Measurements from ENCODE around the gene DNAH3.

DNA sequence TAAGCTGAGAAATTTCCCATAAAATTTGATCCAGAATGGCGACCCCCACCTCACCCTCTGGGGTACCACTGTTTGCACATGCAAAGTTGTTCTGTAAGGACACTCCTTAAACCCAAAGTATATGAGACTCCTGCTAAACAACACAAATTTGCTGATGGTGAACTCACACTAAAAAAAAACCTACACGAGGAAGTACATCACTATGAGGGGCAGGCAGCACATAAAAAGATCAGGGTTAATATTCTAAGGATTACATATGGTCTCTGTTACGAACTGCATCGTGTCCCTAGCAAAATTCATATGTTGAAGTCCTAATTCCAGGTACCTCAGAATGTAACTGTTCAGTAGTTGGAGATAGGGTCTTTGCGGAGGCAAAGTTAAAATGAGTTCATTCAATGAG, 189.7 kb downstream of the DNAH3 start:
- no peak for TF ChIP-seq EZH2 (optimal IDR thresholded peaks at IDR 0.05; ENCODE audit: low read depth, low read length)
- TF ChIP-seq, protein P1, sequence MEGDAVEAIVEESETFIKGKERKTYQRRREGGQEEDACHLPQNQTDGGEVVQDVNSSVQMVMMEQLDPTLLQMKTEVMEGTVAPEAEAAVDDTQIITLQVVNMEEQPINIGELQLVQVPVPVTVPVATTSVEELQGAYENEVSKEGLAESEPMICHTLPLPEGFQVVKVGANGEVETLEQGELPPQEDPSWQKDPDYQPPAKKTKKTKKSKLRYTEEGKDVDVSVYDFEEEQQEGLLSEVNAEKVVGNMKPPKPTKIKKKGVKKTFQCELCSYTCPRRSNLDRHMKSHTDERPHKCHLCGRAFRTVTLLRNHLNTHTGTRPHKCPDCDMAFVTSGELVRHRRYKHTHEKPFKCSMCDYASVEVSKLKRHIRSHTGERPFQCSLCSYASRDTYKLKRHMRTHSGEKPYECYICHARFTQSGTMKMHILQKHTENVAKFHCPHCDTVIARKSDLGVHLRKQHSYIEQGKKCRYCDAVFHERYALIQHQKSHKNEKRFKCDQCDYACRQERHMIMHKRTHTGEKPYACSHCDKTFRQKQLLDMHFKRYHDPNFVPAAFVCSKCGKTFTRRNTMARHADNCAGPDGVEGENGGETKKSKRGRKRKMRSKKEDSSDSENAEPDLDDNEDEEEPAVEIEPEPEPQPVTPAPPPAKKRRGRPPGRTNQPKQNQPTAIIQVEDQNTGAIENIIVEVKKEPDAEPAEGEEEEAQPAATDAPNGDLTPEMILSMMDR (IDR thresholded peaks at IDR 0.05; ENCODE audit: low read length): no peak
- TF ChIP-seq EZH2phosphoT487 (IDR thresholded peaks at IDR 0.05; ENCODE audit: low read length): no peak
